Activated T-cell treated with anti-CD3 and anti-CD28 coated beads for 24 hours (primary cell): ENCODE measurements around the gene UHRF1.
A peak's percentile ranks its signal among the peaks of the same experiment; 100 is the strongest.

Experiments used
- DNase-seq: peaks from one replicate; pipeline ENCODE4 v3.0.0-alpha.2; 2020; ENCODE audit warnings: low read depth

UHRF1 gene

DNA sequence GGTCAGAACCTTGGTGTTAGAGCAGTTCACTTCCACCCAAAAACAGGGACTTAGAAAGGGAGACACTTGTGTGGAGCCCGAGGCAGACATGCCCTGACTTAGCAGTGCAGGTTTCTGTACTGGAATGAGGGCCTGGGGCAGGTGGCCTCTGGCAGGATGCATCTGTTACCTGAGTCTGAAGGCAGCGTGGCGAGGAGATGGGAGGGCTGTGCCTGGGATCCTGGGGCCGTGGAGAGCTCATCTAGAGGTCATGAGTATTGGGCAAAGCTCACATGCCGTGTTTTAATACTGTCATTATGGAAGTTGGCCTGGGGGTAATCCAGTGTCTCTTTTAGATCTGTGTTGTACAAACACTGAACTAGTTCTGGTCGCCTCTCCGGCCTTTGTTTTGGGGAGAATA is 81.0 kb downstream of the UHRF1 start:
- no peak for DNase-seq

DNA sequence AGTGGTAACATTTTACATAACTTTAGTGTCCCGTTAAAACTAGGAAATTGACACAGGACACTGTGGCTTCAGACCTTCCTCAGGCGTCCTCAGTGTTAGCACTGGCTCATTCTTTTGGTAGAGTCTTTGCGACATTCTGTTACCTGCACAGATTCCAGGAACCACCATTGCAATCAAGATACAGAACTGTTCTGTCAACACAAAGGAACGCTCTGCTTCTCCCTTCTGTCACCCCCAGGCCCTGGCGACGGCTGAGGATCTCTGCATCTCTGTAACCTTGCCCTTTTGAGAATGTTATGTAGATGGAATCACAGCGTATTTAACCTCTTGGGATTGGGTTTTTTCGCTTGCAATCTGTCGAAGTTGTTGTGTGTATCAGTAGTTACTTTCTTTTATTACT is 82.2 kb downstream of the UHRF1 start:
- no peak for DNase-seq

DNA sequence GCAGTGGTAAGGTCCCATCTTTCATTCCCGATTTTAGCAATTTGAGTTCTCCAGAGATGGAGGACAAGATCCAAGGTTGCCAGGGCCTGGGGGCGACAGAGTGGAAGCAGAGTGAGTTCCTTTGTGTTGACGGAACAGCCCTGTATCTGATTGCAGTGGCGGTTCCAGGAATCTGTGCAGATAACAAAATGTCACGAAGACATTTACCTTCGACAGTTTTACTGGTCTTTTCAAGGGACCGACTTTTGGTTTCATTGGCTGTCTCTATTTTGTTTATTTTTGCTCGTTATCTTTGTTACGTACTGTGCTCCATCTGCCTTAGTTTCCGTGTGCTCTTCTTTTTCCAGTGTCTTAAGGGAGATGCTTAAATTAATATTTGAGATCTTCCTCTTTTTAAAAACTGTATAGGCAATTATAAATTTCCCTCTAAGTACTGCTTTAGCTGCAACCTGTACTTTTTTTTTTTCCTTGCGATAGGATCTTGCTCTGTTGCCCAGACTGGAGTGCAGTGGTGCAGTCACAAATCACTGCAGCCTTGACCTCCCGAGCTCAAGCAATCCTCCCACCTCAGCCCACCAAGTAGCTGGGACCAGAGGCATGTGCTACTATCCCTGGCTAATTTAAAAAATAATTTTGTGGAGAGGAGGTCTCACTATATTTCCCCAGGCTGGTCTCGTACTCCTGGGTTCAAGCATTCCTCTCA is 82.8 kb downstream of the UHRF1 start:
- DNase-seq: no peak

DNA sequence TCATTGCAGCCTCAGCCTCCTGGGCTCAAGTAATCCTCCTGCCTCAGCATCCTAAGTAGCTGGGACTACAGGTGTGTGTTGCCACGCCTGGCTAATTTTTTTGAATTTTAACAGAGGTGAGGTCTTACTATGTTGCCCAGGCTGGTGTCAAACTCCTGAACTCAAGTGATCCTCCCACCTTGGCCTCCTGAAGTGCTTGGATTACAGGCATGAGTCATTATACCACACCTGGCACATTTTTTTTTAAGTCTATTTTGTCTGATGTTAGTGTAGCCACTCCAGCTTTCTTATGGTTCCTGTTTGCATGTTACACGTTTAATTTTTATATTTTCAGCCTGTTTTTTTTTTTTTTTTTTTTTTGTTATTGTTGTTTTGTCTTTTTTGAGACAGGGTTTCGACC is 84.4 kb downstream of the UHRF1 start:
- DNase-seq: no peak

DNA sequence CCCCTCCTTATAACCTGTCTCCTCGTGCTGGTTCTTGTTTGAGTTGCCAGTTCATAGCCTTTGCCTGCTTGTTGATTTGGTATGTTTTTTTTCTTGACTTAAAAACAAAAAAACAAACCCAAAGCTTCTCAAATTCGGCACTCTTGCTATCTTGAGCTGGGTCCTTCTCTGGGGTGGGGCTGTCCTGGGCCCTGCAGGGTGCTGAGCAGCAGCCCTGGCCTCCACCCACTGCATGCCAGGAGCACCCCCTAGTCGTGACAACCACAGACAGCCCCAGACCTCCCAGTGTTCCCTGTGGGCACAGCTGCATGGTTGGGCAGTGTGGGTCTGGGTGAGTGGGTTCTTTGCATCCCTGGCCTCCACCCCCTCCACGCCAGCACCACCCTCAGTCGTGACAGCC is 87.4 kb downstream of the UHRF1 start:
- no peak for DNase-seq

DNA sequence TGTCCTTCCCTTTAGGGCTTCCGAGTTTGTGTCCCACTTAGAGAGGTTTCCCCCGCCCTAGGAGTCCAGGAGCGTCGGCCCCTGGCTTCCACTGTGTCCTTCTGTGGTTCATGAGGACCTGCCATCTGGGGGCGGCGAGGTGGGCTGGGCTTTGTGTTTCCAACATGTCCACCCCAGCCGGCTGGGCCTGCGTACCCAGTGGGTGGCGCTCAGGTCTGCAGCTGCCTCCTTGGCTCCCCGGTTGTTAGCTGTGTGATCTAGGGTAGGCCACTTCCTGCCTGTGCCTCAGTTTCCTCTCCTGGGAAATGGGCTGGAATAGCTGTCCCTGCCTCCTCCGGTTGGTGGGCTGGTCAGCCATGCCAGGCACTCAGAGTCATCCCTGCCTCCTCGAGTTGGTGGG is 88.0 kb downstream of the UHRF1 start:
- no peak for DNase-seq

DNA sequence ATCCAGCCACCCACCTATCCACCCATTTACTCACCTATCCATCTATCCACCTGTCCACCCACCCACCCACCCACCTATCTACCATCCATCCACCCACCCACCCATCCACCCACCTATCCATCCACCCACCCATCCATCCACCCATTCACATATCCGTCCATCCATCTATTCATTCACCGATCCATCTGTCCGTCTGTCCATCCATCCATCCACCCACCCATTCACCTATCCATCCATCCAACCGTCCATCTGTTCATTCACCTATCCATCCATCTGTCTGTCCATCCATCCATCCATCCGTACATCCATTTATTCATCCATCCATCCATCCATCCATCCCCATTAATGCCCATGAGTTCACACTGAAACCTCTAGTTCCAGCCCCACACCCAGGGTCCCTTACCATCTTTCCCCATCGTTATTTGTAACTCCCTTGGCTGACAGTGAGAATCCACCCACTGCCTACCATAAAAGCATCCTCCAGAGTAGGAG is 90.9 kb downstream of the UHRF1 start:
- DNase-seq: no peak

DNA sequence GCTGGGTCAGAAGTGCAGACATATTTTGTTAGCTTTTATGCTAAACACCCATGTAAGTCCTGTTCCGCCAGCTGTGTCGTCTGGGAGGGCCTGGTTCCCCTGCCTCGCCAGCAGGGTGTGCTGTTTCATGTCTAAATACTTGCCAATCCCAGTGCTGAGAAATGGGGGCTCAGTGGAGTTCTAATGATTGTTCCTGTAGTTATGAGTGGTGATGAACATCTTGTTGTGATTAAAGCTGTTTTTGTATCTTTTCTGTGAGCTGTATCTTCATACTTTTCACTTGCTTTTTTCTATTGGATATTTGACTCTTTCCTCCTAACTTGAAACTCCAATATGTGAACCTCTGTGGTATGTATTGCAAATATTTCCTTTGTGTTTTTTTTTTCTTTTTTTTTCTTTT is 92.3 kb downstream of the UHRF1 start:
- DNase-seq: peak; percentile 16

DNA sequence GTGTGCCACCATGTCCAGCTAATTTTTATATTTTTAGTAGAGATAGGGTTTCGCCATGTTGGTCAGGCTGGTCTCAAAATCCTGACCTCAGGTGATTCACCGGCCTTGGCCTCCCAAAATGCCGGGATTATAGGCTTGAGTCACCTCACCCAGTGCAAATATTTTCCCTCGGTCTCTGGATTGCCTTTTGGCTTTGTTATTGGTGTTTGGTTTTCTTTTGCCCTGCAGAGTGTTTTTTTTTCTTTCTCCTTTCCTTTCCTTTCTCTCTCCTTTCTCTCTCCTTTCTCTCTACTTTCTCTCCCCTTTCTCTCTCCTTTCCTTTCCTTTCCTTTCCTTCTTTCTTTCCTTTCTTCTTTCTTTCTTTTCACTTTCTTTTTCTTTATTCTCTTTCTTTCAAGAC is 92.8 kb downstream of the UHRF1 start:
- DNase-seq: no peak

DNA sequence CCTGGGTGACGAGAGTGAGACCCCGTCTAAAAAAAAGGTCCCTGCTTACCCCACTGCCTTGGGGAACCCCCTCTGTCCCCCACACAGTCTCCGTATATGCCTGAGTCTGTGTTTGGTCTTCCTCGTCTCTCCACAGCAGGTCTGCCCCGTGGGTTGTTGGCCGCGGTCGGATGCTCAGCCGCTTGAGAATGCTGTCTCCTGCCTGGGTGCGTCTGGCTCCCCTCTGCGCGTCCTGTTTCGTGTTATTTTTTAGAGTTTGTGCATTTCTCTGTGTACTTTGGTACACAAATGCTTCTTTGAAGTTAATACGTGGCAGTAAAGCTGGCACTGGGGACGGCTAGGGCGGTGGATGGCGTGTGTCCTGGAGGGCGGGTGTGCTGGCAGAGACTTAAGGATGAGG is 94.5 kb downstream of the UHRF1 start:
- no peak for DNase-seq

DNA sequence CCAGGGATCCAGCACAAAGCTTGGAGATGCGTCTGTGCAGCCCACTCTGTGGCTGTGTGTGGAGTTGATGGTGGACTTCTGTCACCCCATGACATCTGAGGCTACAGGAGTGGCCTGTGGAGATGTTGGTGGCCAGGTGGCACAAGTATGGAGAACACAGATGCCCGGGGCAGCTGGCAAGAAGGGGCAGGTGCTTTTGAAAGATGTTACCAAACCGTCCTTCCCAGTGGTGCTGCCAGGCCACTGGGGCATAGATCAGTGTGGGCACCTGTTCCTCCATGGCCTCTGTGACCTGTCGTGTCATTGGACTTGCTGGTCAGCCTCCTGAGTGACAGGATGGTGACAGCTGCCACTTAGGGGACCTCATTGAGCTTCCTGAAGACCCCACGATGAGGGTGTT is 95.8 kb downstream of the UHRF1 start:
- no peak for DNase-seq

DNA sequence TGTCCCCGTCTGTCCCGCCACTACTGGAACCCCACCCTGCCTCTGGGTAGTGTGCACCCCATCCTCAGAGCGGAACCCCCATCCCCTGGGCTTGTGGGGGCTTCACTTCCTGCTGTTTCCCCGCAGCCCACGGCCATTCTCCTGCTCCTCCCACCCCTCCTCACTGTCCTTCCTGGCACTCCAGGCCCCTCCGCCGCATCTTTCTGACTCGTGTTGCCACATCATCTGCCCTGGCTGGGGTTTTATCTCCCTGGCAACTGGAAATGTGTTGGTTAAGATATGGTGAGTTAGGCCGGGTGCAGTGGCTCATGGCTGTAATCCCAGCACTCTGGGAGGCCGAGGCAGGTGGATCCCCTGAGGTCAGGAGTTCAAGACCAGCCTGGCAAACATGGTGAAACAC is 96.9 kb downstream of the UHRF1 start:
- DNase-seq: no peak

DNA sequence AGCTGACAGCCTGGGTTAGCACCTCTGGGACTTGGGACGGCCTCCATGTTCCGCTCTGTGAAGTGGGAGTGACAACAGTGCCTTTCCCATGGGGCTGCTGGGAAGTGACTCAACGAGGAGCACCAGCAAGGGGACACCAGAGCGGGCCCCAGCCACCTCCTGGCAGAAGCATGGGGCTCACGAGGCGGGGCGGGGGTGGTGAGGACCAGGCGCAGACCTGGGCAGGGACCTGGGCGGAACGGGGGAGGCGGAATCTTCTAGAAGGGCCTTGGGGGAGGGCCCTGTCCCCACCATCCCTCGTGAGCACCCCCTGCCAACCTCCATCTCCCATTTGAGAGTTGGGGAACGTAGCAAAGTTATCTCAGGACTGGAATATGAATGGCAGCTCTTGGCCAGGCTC is 97.5 kb downstream of the UHRF1 start:
- DNase-seq: no peak
